Upper lobe of right lung (tissue), 1 donor: ENCODE results near the gene ADGRL1. TPM values are rescaled to one million over a fixed set of nuclear protein-coding genes. Genes with fewer than 3 reads are reported as not detected.
"Not testable (repeated sequence)": the region's sequence is repeated elsewhere in the genome, so short reads cannot be mapped to it uniquely, and the experiment has no call there.

Source experiments
- ATAC-seq: fragments of 200-7000 bp; cut with Tn5 transposase; one replicate; pipeline ENCODE4 v1.9.1; 2020; ENCODE audit warnings: mild to moderate bottlenecking, moderate library complexity
- DNase-seq: peaks from one replicate; pipeline ENCODE4 v3.0.0-alpha.2; 2020
- H3K27ac ChIP-seq: fragments of 200-600 bp; one replicate; pipeline ENCODE4 v1.8.0; 2022
- H3K27me3 ChIP-seq: fragments of 200-600 bp; one replicate; pipeline ENCODE4 v1.8.0; 2022; ENCODE audit warnings: mild to moderate bottlenecking
- H3K36me3 ChIP-seq: fragments of 200-600 bp; one replicate; pipeline ENCODE4 v1.8.0; 2022
- H3K4me1 ChIP-seq: fragments of 200-600 bp; one replicate; pipeline ENCODE4 v1.8.0; 2022
- H3K4me3 ChIP-seq: fragments of 200-600 bp; one replicate; pipeline ENCODE4 v1.8.0; 2022; ENCODE audit warnings: mild to moderate bottlenecking
- H3K9me3 ChIP-seq: fragments of 200-600 bp; one replicate; pipeline ENCODE4 v1.8.0; 2022
- CTCF ChIP-seq: fragments of 200-600 bp; IDR thresholded peaks from one replicate; pipeline ENCODE4 v1.8.0; 2022; ENCODE audit warnings: antibody characterized with exemption
- intact Hi-C: fragments of 100-400 bp; cut with DNase I; formaldehyde crosslinking; loops from one replicate; pipeline ENCODE4 v1.11.0; 2022
- total RNA-seq: library from RNA; stranded (reverse); fragmentation: NEBNext Ultra II Directional; extraction: Animal tissue kit (Norgen Biotek cat#: 25700); gene quantifications from one replicate; pipeline ENCODE4 v1.2.1, GENCODE V29; 2021
- donor health status: DM: no; HTN: yes; CAD: no; lungs with severe emphysema.

The ADGRL1 gene
- total RNA-seq, 1 donor from 2014 or later: 26.3 TPM

- no peaks in the 10 kb centered on the region for H3K9me3 ChIP-seq
- H3K4me3 ChIP-seq: no peak overlapping the region
- no peaks in the 10 kb centered on the region for H3K36me3 ChIP-seq
- DNase-seq: no peak
- H3K27ac ChIP-seq: no peak overlapping the region
- intact Hi-C loops: no loop called here
- TF ChIP-seq CTCF: no peak
- ATAC-seq: no peak
- H3K4me1 ChIP-seq: peaks cover 31% of the 10 kb centered on the region
- H3K27me3 ChIP-seq: no peaks in the 10 kb centered on the region
Observed at GRCh38 chr19:14146789-14147216, 59.2 kb downstream of the ADGRL1 start.

- H3K9me3 ChIP-seq, ATAC-seq, H3K36me3 ChIP-seq, H3K27me3 ChIP-seq, intact Hi-C loops, H3K27ac ChIP-seq, DNase-seq, H3K4me3 ChIP-seq: not testable (repeated sequence)
- H3K4me1 ChIP-seq: peaks cover 31% of the 10 kb centered on the region
Observed at GRCh38 chr19:14146169-14146568, 59.8 kb downstream of the ADGRL1 start.

- no peak for TF ChIP-seq CTCF
- intact Hi-C loops: no loop called here
- no peaks in the 10 kb centered on the region for H3K9me3 ChIP-seq
- peaks cover 24% of the 10 kb centered on the region for H3K4me1 ChIP-seq
- H3K27ac ChIP-seq: no peak overlapping the region
- no peaks in the 10 kb centered on the region for H3K27me3 ChIP-seq
- DNase-seq: no peak
- no peak overlapping the region for H3K4me3 ChIP-seq
- no peak for ATAC-seq
- H3K36me3 ChIP-seq: no peaks in the 10 kb centered on the region
Observed at GRCh38 chr19:14145381-14145780, 60.6 kb downstream of the ADGRL1 start.

- Histone ChIP-seq H3K4me1 (peaks cover 29% of the 10 kb centered on the region), H3K27me3 (no peaks in the 10 kb centered on the region), H3K4me3 (no peak overlapping the region), H3K27ac (no peak overlapping the region), H3K36me3 (no peaks in the 10 kb centered on the region), H3K9me3 (no peaks in the 10 kb centered on the region)
- DNase-seq: no peak
- no peak for TF ChIP-seq CTCF
- intact Hi-C loops: no loop called here
- ATAC-seq: no peak
Observed at GRCh38 chr19:14142262-14143190, 63.4 kb downstream of the ADGRL1 start.

GRCh38 chr19:14141041-14141440, 64.9 kb downstream of the ADGRL1 start:
- H3K27me3 ChIP-seq: no peaks in the 10 kb centered on the region
- ATAC-seq: no peak
- H3K4me3 ChIP-seq: no peak overlapping the region
- no peaks in the 10 kb centered on the region for H3K9me3 ChIP-seq
- H3K27ac ChIP-seq: no peak overlapping the region
- no peaks in the 10 kb centered on the region for H3K36me3 ChIP-seq
- DNase-seq: no peak
- no peak for TF ChIP-seq CTCF
- intact Hi-C loops: no loop called here
- H3K4me1 ChIP-seq: peaks cover 32% of the 10 kb centered on the region

GRCh38 chr19:14139944-14140343, 66.0 kb downstream of the ADGRL1 start:
- no peak for TF ChIP-seq CTCF
- Histone ChIP-seq H3K36me3 (no peaks in the 10 kb centered on the region), H3K4me1 (peaks cover 38% of the 10 kb centered on the region), H3K27ac (peak overlapping the region; percentile 91), H3K9me3 (no peaks in the 10 kb centered on the region), H3K4me3 (no peak overlapping the region), H3K27me3 (no peaks in the 10 kb centered on the region)
- DNase-seq: no peak
- no peak for ATAC-seq
- intact Hi-C loops: no loop called here
